Stimulated activated CD8-positive, alpha-beta memory T cell treated with anti-CD3 and anti-CD28 coated beads, Interleukin-4, amount 100 ng/mL, for 4 hours (primary cell): ENCODE results near the gene TRPC3.

Experiments
- DNase-seq, 2 donors: peaks; one replicate each; pipeline ENCODE4 v3.0.0-alpha.2; 2020; ENCODE audit warnings: low read depth in 2 of 2, low spot score in 1 of 2

TRPC3 gene

GRCh38 chr4:121951521-121952110 is at the start of gene TRPC3:
TSS of gene TRPC3 (minus strand) at chr4:121952060. CDS start at chr4:121951680, 380 bp downstream.
- DNase-seq, result no peak

DNA sequence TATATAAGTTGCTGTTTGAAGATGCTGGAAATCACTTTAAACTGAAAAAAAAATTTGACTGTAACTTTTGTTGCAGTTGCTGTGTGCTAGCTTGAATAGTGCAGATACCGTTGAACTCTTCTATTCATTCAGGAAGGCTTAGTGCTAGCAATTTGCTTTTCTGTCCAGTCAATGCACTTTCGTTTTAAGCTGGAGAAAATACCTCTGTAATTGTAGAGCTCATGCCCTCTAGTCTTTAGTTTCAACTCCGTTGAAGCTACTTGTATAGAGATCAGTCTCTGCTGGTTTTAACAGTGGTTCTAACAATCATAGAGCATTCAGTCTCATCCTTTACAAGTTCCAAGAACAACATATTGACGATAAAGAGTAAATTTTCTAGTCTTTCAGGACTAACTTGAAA is 49.0 kb upstream of the TRPC3 start:
- DNase-seq, result no peak

DNA sequence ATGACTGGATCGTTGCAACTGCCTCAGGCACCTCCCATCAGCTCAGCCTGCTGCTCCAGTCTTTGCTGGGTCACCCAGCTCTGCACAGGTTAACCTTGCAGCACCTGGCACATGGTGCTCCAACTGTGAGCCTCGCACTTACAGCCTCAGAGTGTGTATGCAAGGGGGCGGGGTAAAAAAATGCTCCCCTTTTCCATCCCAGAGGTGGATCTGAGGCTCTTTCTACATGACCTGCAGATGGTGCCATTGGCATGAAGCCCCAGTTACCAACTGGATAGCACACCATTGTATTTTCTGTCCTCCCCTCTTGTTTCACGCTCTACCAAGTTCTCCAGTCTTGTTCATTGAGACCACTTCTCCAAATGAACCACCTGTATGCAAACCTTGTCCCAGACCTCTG is 46.2 kb upstream of the TRPC3 start:
- DNase-seq, result no peak

DNA sequence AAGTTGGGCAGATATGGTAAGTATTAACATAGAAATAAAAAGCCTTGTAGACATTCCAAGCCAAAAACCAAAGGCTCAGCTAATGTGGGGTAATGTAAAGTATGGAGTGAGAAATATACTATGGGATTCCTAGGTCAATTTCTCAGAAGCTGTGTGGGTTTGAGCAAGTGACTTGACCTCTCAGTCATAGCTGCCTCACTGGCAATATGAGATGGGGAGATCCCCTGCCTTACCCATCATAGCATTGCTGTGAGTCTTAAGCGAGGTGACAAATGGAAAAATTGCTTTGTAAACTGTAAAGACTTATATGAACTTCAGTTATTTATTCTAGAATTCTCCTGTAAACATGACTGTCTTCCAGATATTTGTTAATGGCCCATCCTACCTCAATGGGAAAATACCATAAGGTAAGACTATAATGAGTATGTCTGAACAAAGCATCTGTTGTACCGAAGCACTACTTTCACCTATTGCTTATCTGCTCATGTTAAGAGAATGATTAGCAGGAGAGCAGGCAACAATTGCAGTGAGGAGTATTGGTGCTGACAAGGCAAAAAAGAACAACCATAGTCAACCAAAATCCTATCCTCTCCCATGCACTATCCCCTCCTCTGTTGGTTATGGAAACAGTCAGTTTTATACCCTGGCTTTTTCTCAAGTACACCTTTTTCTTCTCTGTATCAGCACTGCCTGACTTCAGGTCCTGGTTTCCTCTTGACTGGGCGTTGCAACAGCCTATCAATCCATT is 44.1 kb upstream of the TRPC3 start:
- no peak for DNase-seq

DNA sequence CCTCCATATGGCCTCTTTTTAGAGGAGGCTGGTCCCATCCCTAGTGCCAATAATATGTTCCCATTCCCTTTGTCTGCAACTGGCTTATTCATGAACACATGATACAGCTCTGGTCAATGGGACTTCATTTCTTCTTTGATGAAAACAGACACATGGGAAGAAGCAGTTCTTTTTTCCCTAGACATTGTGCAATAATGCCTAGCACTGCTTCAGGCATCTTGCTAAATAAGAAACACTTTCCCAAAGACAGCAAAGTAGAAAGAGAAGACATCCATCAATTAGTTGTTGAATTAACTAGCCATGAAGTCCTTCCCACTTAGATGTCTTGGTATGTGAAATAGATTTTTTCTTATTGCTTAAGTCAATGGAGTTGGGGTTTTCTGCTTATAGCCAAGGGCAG is 40.1 kb upstream of the TRPC3 start:
- DNase-seq, result no peak

GRCh38 chr4:121990489-121990888 is 38.6 kb upstream of the TRPC3 start:
- DNase-seq, result no peak

DNA sequence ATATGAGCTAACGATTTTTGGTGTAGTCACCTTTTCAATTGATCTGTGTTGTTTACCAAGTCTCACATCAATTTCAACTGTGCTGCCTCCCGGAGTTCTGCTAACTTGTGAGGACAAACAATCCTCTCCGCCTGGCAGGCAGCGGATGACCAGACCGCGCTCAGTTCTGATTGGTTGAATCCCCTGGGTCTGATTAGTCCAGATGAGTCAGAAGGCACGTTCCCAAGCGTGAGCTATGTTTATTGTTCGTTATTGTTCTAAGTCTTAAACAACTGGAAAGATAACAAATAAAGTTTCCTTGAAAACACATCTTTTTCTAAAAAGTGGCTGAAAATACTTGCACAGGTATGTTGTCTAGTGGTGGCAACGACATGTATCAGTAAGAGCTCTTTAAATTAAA is 37.9 kb upstream of the TRPC3 start:
- no peak for DNase-seq

DNA sequence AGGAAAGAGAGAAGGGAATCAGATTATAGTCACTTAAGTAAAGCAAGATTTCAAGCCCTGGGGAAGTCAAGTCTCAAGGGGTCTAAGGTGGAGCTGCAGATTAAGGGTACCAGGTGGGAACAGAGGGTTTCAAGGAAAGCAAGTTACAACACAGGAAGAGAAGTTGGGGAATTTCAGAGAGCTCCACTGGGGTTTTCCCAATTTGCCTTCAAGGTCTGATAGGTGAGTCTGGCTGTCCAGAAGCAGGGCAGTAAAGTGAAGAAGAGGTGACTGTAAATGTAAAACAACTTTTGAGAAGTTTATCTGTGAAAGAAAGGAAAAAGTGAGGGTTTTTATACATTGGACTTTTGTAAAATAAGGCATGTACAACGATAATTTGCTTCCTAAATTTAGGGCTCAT is 37.1 kb upstream of the TRPC3 start:
- no peak for DNase-seq

GRCh38 chr4:121980643-121981042 is 28.8 kb upstream of the TRPC3 start:
- no peak for DNase-seq

DNA sequence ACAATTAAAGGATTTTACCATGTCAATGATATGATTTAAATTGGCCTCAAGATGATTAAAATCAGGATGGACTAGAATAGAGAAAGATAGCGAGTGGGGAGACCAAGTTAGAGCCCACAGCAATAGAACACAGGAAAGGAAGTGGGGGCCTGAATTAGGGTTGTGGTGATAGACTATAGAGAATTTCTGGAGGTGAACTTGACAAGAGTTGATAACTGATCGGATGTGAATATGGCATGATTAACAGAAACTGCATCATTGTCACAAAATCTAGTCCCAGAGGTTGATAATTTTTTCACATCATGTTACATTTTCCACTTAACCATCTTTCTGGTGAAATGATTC is 26.3 kb upstream of the TRPC3 start:
- DNase-seq, result no peak

GRCh38 chr4:121977251-121978171 is 25.7 kb upstream of the TRPC3 start:
- DNase-seq, result no peak

GRCh38 chr4:121975784-121976183 is 23.9 kb upstream of the TRPC3 start:
- no peak for DNase-seq

DNA sequence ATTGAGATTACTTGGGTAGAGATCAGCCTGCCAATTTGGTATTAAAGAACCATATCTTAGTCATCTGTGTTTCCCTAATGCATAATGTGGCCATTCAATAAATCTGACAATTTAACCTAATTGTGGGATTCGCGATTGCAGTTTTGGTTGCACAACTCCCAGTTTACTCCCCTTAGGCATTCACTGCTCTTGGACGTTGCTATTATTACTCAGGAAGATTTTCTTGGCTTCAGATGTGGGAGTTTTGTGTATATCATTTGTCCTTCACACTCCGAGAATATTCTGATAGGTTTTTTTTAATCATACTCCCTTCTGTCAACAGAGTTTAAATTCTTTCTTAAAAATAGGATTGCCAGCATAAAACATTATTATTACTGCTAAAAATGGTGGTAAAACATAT is 22.0 kb upstream of the TRPC3 start:
- no peak for DNase-seq

DNA sequence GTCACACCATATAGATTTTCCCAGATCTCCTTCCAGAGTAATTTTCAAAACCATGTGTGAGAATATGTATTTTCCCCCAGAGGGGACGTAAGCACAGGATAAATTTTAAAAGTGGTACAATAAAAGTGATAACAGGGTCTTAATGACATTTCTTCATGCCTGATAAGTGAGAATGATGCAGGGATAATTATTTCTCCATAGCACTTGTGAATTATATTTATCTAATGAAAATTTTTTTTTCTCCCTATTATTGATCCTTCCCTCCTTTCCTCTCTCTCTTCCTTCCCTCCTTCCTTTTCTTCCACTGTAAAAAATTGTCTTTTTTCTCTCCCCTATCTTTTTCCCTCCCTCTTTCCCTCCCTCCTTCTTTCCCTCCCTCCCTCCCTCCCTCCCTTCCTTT is 17.0 kb upstream of the TRPC3 start:
- no peak for DNase-seq

- DNase-seq, result no peak
Measured at GRCh38 chr4:121964958-121965357, 13.1 kb upstream of the TRPC3 start.

DNA sequence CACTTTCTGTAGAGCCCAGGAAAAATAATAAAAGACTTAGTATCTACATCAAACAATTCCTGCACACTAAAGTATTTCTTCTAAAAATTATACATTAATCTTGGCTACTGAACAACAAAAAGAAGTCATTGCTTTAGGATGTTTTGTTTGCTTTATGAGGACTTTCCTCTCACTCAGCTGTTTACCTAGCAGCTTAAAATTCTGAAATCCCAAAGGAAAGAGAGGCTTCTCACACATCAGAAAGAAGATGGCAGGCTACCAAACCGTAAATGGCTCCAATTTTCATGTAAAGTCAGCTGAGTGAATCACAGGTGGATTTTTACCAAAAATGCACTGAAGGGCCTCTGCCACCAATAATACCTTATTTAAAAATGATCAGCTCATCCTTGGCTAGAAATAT is 9.0 kb upstream of the TRPC3 start:
- DNase-seq, result no peak

DNA sequence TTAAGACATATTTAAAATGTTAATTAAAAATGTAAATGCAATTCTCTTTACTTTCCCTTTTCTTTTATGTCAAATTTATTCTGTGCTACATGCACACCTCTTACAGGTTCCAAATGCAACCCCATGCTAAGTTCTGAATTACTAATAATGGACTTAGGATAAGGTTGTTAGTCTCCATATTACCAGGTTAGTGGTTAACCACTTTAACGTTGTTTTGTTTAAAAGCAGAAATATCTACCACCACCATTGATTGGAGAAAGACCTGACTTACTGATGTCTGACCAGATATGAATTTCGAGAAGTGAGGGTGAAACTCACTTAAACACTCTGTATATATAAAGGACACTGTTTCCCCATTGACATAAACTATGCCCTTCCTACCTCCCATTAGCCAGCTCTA is 6.9 kb upstream of the TRPC3 start:
- DNase-seq, result no peak

- DNase-seq, result no peak
Measured at GRCh38 chr4:121957266-121957665, 5.4 kb upstream of the TRPC3 start.

DNA sequence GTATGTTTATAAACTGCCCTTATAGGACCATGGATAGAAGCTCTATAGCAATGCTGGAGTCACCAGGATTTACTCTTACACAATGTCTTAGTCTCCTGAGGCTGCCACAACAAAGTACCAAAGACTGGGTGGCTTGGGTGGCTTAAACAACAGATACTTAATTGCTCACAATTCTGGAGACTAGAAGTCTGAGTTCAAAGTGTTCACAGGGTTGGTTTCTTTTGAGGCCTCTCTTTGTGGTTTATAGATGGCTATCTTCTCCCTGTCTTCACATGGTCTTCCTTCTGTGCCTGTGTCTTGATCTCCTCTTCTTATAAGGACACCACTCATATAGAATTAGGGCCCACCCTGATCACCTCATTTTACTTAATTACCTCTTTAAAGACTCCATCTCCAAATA is 2.0 kb upstream of the TRPC3 start:
- no peak for DNase-seq

- DNase-seq, result no peak
Measured at GRCh38 chr4:121952290-121952689, 430 bp upstream of the TRPC3 start.

DNA sequence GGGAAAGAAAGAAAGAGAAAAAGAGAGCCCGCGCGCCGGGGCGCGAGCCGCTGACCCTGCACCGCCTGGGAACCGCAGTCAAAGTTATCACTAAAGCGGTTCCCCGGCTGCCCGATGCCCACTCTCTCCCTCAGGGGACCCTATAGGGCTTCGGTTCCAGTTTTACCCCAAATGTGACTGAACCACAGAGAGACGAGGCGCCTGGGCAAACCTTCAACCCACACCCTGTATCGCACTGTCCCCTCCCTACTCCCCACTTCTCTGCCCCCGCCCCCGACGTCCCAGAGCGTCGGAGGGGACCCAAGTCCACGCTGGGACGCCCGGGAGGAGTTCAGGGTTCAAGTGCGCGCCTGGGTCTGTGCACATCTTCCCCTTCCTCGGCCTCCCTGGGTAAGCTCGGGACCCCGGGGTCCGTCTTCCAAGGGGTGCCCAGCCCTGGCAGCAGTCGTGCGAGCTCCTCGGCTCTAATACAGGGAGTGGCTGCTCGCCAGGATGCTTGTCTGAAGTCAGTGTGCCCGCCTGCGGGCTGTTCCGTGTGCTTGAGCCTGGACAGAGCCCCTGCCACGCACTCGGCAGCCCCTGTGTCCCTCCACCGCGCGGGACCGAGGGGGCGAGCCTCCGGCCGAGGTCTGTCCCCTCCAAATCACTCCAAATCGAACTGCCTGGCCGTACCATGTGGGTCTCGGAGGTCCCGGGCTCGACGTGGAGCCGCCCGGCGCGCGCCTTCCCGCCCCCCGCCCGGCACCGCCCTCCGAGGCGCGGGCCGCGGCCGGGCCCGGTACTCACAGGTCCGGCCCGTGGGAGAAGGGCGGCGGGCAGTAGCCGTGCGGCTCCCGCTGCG is 960 bp downstream of the TRPC3 start:
- DNase-seq, result no peak
